ENCODE results near the gene RTL1. TPM values are rescaled to one million over a fixed set of nuclear protein-coding genes. Genes with fewer than 3 reads are reported as not detected.

Gene RTL1
- total RNA-seq, 1 donor from 2014 or later = 0.15 TPM

DNA sequence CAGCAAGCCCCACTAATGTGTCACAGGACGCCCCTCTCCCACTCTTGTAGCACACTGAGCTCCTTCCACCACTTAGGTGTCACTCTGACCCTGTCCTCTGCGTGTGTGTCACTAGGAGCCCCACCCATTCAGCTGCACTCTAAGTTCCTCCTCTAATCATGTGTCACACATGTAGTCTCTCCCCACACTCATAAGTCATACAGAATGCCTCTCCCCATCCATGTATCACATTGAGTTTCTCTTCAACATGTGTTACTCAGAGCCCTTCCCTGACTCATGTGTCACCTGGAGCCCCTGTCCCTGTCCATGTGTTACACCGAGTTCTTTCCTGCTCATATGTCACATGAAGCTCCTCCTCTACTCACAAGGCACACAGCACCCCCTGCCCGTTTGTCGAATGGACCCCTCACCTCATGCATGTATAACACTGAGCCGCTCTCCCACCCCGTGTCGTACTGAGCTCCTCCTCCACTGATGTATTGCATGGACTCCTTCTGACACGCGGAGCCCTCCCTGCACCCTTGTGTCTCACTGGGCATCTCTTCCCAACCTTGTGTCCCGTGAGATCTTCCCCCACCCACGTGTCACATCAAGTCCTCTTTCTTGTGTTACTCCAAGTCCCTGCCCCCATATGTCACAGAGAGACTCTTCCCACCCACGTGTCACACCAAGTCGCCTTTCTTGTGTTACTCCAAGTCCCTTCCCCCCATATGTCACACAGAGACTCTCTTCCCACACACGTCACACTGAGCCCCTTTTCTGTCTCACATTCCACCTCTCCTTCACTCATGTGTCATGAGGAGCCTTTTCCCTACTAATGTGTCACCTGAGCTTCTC, 31.0 kb downstream of the RTL1 start:
- H3F3A ChIP-seq (ENCODE audit: low read depth) = no peaks in the 10 kb centered on the region
- Mint-ChIP-seq H3K4me1 (peaks cover 3% of the 10 kb centered on the region), H3K4me3 (no peak overlapping the region), H3K9me3 (peaks cover 11% of the 10 kb centered on the region), H3K36me3 (no peaks in the 10 kb centered on the region), H3K27ac (no peak overlapping the region), H3K27me3 (ENCODE audit: insufficient read depth, low read depth) (peaks cover 15% of the 10 kb centered on the region)
- H3K27me3 ChIP-seq = no peaks in the 10 kb centered on the region
- H3K27ac ChIP-seq = no peak overlapping the region
- H4K20me1 ChIP-seq (ENCODE audit: low read depth) = no peaks in the 10 kb centered on the region
- no peaks in the 10 kb centered on the region for H3K79me2 ChIP-seq (ENCODE audit: low read depth)
- TF ChIP-seq, protein P1, sequence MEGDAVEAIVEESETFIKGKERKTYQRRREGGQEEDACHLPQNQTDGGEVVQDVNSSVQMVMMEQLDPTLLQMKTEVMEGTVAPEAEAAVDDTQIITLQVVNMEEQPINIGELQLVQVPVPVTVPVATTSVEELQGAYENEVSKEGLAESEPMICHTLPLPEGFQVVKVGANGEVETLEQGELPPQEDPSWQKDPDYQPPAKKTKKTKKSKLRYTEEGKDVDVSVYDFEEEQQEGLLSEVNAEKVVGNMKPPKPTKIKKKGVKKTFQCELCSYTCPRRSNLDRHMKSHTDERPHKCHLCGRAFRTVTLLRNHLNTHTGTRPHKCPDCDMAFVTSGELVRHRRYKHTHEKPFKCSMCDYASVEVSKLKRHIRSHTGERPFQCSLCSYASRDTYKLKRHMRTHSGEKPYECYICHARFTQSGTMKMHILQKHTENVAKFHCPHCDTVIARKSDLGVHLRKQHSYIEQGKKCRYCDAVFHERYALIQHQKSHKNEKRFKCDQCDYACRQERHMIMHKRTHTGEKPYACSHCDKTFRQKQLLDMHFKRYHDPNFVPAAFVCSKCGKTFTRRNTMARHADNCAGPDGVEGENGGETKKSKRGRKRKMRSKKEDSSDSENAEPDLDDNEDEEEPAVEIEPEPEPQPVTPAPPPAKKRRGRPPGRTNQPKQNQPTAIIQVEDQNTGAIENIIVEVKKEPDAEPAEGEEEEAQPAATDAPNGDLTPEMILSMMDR (IDR thresholded peaks at IDR 0.05) = no peak
- TF ChIP-seq EZH2phosphoT487 (IDR thresholded peaks at IDR 0.05) (no peak), EZH2 (IDR thresholded peaks at IDR 0.05) (no peak)
- H3K4me2 ChIP-seq = no peak overlapping the region
- H3K4me1 ChIP-seq = no peaks in the 10 kb centered on the region
- H3K36me3 ChIP-seq = no peaks in the 10 kb centered on the region
- no peaks in the 10 kb centered on the region for H3K9me3 ChIP-seq (ENCODE audit: low read depth)
- no peak overlapping the region for H2AFZ ChIP-seq (replicated peaks)
- H3K4me3 ChIP-seq = no peak overlapping the region
- DNase-seq (ENCODE audit: low spot score) = no peak
- H3K9ac ChIP-seq = no peak overlapping the region

DNA sequence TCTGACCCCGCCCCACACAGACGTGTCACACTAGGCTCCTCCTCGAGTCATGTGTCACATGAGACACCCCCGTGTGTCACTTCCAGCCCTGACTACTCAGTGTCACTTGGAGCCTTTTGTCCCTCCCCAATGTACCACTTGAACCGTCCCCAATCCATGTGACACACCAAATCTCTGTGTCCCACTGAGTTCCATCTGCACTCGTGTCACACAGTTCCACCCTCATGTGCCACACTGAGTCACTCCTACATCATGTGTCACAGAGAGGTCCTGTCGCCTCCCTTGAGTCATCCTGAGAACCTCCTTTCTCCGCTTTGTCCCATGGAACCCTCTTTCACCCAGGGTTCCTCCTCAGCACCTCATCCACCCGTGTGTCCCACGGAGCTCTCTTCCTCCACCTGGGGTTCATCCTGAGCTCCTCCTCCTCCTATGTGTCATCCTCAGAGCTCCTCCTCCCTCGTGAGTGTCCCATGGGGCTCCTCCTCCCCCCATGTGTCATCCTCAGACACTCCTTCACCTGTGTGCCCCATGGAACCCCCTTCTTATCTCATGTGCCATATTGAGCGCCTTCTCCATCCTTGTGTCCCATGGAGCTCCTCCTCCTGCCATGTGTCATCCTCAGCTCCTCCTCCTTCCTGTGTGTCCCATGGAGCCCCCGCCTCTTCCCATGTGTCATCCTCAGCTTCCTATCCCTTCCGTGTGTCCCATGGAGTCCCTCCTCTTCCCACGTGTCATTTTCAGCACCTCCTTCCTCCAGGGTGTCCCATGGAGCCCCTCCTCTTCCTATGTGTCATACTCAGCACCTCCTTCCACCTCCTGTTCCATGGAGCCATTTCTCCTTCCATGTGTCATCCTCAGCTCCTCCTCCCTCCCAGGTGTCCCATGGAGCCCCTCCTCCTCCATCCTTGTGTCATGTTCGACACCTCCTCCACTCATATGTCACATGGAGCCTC, 32.0 kb downstream of the RTL1 start:
- Histone ChIP-seq H3K4me3 (no peak overlapping the region), H3K27me3 (no peaks in the 10 kb centered on the region), H3F3A (ENCODE audit: low read depth) (no peaks in the 10 kb centered on the region), H3K79me2 (ENCODE audit: low read depth) (no peaks in the 10 kb centered on the region), H3K9me3 (ENCODE audit: low read depth) (no peaks in the 10 kb centered on the region), H2AFZ (replicated peaks) (no peak overlapping the region), H3K36me3 (no peaks in the 10 kb centered on the region), H3K9ac (no peak overlapping the region), H4K20me1 (ENCODE audit: low read depth) (no peaks in the 10 kb centered on the region), H3K4me1 (no peaks in the 10 kb centered on the region), H3K4me2 (no peak overlapping the region), H3K27ac (no peak overlapping the region)
- Mint-ChIP-seq H3K27me3 (ENCODE audit: insufficient read depth, low read depth) (peaks cover 9% of the 10 kb centered on the region), H3K9me3 (peaks cover 11% of the 10 kb centered on the region), H3K4me1 (peaks cover 3% of the 10 kb centered on the region), H3K4me3 (no peak overlapping the region), H3K36me3 (no peaks in the 10 kb centered on the region), H3K27ac (no peak overlapping the region)
- TF ChIP-seq EZH2phosphoT487 (IDR thresholded peaks at IDR 0.05) = no peak
- TF ChIP-seq, protein P1 (IDR thresholded peaks at IDR 0.05) = no peak
- TF ChIP-seq EZH2 (IDR thresholded peaks at IDR 0.05) = no peak
- DNase-seq (ENCODE audit: low spot score) = no peak

DNA sequence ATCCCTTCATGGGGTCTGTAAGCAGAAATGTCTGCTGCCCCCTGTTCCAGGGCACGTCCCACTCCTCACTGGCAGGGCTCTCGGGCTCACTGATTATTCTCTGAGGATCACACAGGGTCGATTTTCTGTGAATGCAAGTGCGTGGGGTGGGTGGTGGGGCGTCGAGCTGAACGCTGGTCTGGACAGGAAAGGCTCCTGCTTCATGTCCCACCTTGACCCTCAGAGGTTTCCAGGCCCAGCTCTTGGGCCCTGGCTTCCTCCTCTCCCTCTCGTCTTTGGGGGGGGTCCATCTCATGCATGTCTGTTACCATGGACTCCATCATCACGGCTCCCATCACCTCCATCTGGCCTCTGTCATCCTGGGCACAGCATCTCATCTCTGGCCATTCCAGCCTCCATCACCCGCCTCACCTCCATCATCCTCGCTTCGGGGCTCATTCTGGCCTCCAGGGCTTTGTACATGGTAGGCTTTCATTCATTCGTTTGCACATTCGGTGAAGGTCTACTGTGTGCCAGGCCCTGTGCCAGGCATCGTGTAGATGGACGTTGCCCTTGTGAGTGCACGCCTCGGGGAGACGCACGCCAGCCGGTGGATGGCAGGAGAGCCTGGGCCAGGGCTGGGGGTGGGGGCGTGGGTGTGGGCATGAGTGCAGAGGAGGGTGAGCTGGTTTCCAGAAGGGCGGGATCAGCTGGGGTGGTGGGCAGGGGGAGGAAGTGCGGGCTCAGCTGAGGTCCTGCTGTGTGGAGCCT, 34.7 kb downstream of the RTL1 start:
- Mint-ChIP-seq H3K27me3 (ENCODE audit: insufficient read depth, low read depth) (peaks cover 4% of the 10 kb centered on the region), H3K4me1 (peaks cover 3% of the 10 kb centered on the region), H3K36me3 (no peaks in the 10 kb centered on the region), H3K9me3 (peaks cover 13% of the 10 kb centered on the region), H3K4me3 (no peak overlapping the region), H3K27ac (peak overlapping the region; percentile 29)
- H4K20me1 ChIP-seq (ENCODE audit: low read depth) = no peaks in the 10 kb centered on the region
- no peaks in the 10 kb centered on the region for H3K79me2 ChIP-seq (ENCODE audit: low read depth)
- TF ChIP-seq, protein P1 (IDR thresholded peaks at IDR 0.05) = no peak
- no peak for TF ChIP-seq EZH2 (IDR thresholded peaks at IDR 0.05)
- no peak for TF ChIP-seq EZH2phosphoT487 (IDR thresholded peaks at IDR 0.05)
- no peak overlapping the region for H3K4me2 ChIP-seq
- H3K4me1 ChIP-seq = no peaks in the 10 kb centered on the region
- no peak overlapping the region for H3K27ac ChIP-seq
- no peak overlapping the region for H2AFZ ChIP-seq (replicated peaks)
- no peak overlapping the region for H3K4me3 ChIP-seq
- no peaks in the 10 kb centered on the region for H3K36me3 ChIP-seq
- DNase-seq (ENCODE audit: low spot score) = no peak
- H3F3A ChIP-seq (ENCODE audit: low read depth) = no peaks in the 10 kb centered on the region
- H3K9ac ChIP-seq = no peak overlapping the region
- no peaks in the 10 kb centered on the region for H3K27me3 ChIP-seq
- H3K9me3 ChIP-seq (ENCODE audit: low read depth) = no peaks in the 10 kb centered on the region
